Lower lobe of right lung (tissue), 2 donors: ENCODE data around the gene MBTPS2. TPM values are rescaled to one million over a fixed set of nuclear protein-coding genes. Genes with fewer than 3 reads are reported as not detected.

Experiments
- ATAC-seq, 2 donors: fragments of 200-7000 bp; cut with Tn5 transposase; one replicate each; pipeline ENCODE4 v1.9.1; 2020 to 2022; ENCODE audit warnings: mild to moderate bottlenecking in 2 of 2, moderate library complexity in 2 of 2
- DNase-seq: peaks from one replicate; pipeline ENCODE4 v3.0.0-alpha.2; 2020
- H3K27ac ChIP-seq: fragments of 200-600 bp; one replicate; pipeline ENCODE4 v1.8.0; 2022
- H3K27me3 ChIP-seq: fragments of 200-600 bp; one replicate; pipeline ENCODE4 v1.8.0; 2022; ENCODE audit warnings: low read depth
- H3K36me3 ChIP-seq: fragments of 200-600 bp; one replicate; pipeline ENCODE4 v1.8.0; 2022; ENCODE audit warnings: mild to moderate bottlenecking
- H3K4me1 ChIP-seq: fragments of 200-600 bp; one replicate; pipeline ENCODE4 v1.8.0; 2022
- H3K4me3 ChIP-seq: fragments of 200-600 bp; one replicate; pipeline ENCODE4 v1.8.0; 2022; ENCODE audit warnings: mild to moderate bottlenecking
- H3K9me3 ChIP-seq: fragments of 200-600 bp; one replicate; pipeline ENCODE4 v1.8.0; 2022
- CTCF ChIP-seq: fragments of 200-600 bp; IDR thresholded peaks from one replicate; pipeline ENCODE4 v1.8.0; 2022; ENCODE audit warnings: antibody characterized with exemption, mild to moderate bottlenecking
- intact Hi-C: fragments of 100-400 bp; cut with DNase I; formaldehyde crosslinking; loops from one replicate; pipeline ENCODE4 v1.11.0; 2022
- long read RNA-seq: library from polyadenylated mRNA; unstranded; transcript quantifications from one replicate; pipeline ENCODE4 v2.0.0, GENCODE V29; 2021
- total RNA-seq: library from RNA; stranded (reverse); fragmentation: NEBNext Ultra II Directional; extraction: Animal tissue kit (Norgen Biotek cat#: 25700); gene quantifications from one replicate; pipeline ENCODE4 v1.2.1, GENCODE V29; 2021
- donor health status: DM: no; HTN: yes; CAD: no; lungs with severe emphysema.

Gene MBTPS2
- total RNA-seq, result 11.2 TPM
- long read RNA-seq, full-length matches to known transcripts, result 13 of 18 reads
- long read RNA-seq, partial matches to known transcripts, result 2 of 18 reads
- long read RNA-seq, other reads (novel, unspliced or antisense), result 3 of 18 reads

- Histone ChIP-seq H3K27ac (peak within 1 kb of the TSS; percentile 84), H3K4me1 (no peaks in the 10 kb centered on the region), H3K9me3 (no peaks in the 10 kb centered on the region), H3K27me3 (no peaks in the 10 kb centered on the region), H3K36me3 (peaks cover 9% of the 10 kb centered on the region), H3K4me3 (peak within 1 kb of the TSS; percentile 67)
- no peak for TF ChIP-seq CTCF
- ATAC-seq, result peak; percentile 96 to 99
- intact Hi-C loops, result no loop called here
- peak; percentile 84 for DNase-seq
These were observed at the start of gene MBTPS2 for GRCh38 chrX:21839334-21840192. MBTPS2 (plus strand) TSS chrX:21839617; CDS start chrX:21839735, 118 bp downstream.

- Histone ChIP-seq H3K9me3 (no peaks in the 10 kb centered on the region), H3K27ac (no peak overlapping the region), H3K4me1 (no peaks in the 10 kb centered on the region), H3K36me3 (no peaks in the 10 kb centered on the region), H3K4me3 (no peak overlapping the region), H3K27me3 (no peaks in the 10 kb centered on the region)
- no peak for DNase-seq
- intact Hi-C loops, result no loop called here
- no peak for TF ChIP-seq CTCF
- peak; percentile 72 to 83 for ATAC-seq
These were observed 40.7 kb upstream of the MBTPS2 start for GRCh38 chrX:21798677-21799219.

- no peaks in the 10 kb centered on the region for H3K27me3 ChIP-seq
- no peak for DNase-seq
- no peak for ATAC-seq
- no peak for TF ChIP-seq CTCF
- no peak overlapping the region for H3K4me3 ChIP-seq
- no peaks in the 10 kb centered on the region for H3K36me3 ChIP-seq
- H3K9me3 ChIP-seq, result no peaks in the 10 kb centered on the region
- intact Hi-C loops, result no loop called here
- no peak overlapping the region for H3K27ac ChIP-seq
- no peaks in the 10 kb centered on the region for H3K4me1 ChIP-seq
These were observed 39.6 kb upstream of the MBTPS2 start for GRCh38 chrX:21799767-21800166.

- no peaks in the 10 kb centered on the region for H3K9me3 ChIP-seq
- H3K36me3 ChIP-seq, result no peaks in the 10 kb centered on the region
- ATAC-seq (no peak), DNase-seq (no peak)
- no peaks in the 10 kb centered on the region for H3K4me1 ChIP-seq
- intact Hi-C loops, result no loop called here
- no peak overlapping the region for H3K27ac ChIP-seq
- no peak for TF ChIP-seq CTCF
- no peak overlapping the region for H3K4me3 ChIP-seq
- H3K27me3 ChIP-seq, result no peaks in the 10 kb centered on the region
These were observed 39.1 kb upstream of the MBTPS2 start for GRCh38 chrX:21800344-21800770.

- Histone ChIP-seq H3K27me3 (no peaks in the 10 kb centered on the region), H3K9me3 (no peaks in the 10 kb centered on the region), H3K36me3 (no peaks in the 10 kb centered on the region), H3K4me1 (no peaks in the 10 kb centered on the region), H3K4me3 (no peak overlapping the region), H3K27ac (no peak overlapping the region)
- no peak for TF ChIP-seq CTCF
- ATAC-seq (no peak), DNase-seq (no peak)
- intact Hi-C loops, result no loop called here
These were observed 37.3 kb upstream of the MBTPS2 start for GRCh38 chrX:21802054-21802670.
